CD4-positive, alpha-beta memory T cell (primary cell): Measurements from ENCODE around the gene IL32. TPM values are rescaled to one million over a fixed set of nuclear protein-coding genes. Genes with fewer than 3 reads are reported as not detected.

Source experiments
- CTCF ChIA-PET: fragments of 350-600 bp; sonication (Branson Sonifier 250); formaldehyde crosslinking; loops from one replicate; lab custom pipeline; 2021; ENCODE audit warnings: inconsistent platforms; ENCODE audit not compliant: partially characterized antibody; lab: Charles Lee
- POLR2A ChIA-PET: fragments of 350-600 bp; sonication (Branson Sonifier 250); formaldehyde crosslinking; loops from one replicate; lab custom pipeline; 2021; ENCODE audit not compliant: partially characterized antibody; lab: Charles Lee
- DNase-seq, 5 donors: peaks; one replicate each; pipeline versions ENCODE4 v3.0.0 to v3.0.0-alpha.2; 2020 to 2022; ENCODE audit warnings: mixed read lengths in 1 of 5
- H3K27ac ChIP-seq: one replicate; pipeline ENCODE4 v1.7.0; 2013; ENCODE audit warnings: low read depth, low read length
- H3K27me3 ChIP-seq: 2 replicates; pipeline ENCODE4 v1.7.0; 2013; ENCODE audit warnings: mild to moderate bottlenecking, low read length, moderate library complexity; ENCODE audit not compliant: insufficient read depth
- H3K36me3 ChIP-seq: 2 replicates; pipeline ENCODE4 v1.7.0; 2013; ENCODE audit warnings: mild to moderate bottlenecking, low read length, moderate library complexity; ENCODE audit not compliant: insufficient read depth
- H3K4me1 ChIP-seq: 2 replicates; pipeline ENCODE4 v1.7.0; 2013; ENCODE audit warnings: mild to moderate bottlenecking, low read length, moderate library complexity; ENCODE audit not compliant: insufficient read depth
- H3K4me3 ChIP-seq, 2 donors: one replicate each; pipeline ENCODE4 v1.7.0; 2013; ENCODE audit warnings: low read length in 2 of 2, mild to moderate bottlenecking in 1 of 2
- H3K9me3 ChIP-seq, 2 donors: one replicate each; pipeline ENCODE4 v1.7.0; 2013; ENCODE audit warnings: low read length in 2 of 2, control low read depth in 1 of 2; ENCODE audit not compliant: control insufficient read depth in 1 of 2
- H3K27ac Mint-ChIP-seq, 7 donors: one replicate each; pipeline ENCODE4 v1.8.0; 2020 to 2021; ENCODE audit warnings: mixed read lengths in 7 of 7, mild to moderate bottlenecking in 6 of 7, inconsistent platforms in 3 of 7, moderate library complexity in 3 of 7
- H3K27me3 Mint-ChIP-seq, 2 donors: one replicate each; pipeline ENCODE4 v1.8.0; 2020 to 2021; ENCODE audit warnings: mixed read lengths in 2 of 2
- H3K36me3 Mint-ChIP-seq, 2 donors: one replicate each; pipeline ENCODE4 v1.8.0; 2020 to 2021; ENCODE audit warnings: mixed read lengths in 2 of 2, inconsistent platforms in 1 of 2, mild to moderate bottlenecking in 1 of 2
- H3K4me1 Mint-ChIP-seq, 4 donors: one replicate each; pipeline ENCODE4 v1.8.0; 2020 to 2021; ENCODE audit warnings: mixed read lengths in 4 of 4, mild to moderate bottlenecking in 1 of 4
- H3K4me3 Mint-ChIP-seq, 8 donors: one replicate each; pipeline ENCODE4 v1.8.0; 2020 to 2021; ENCODE audit warnings: mixed read lengths in 8 of 8, mild to moderate bottlenecking in 7 of 8, moderate library complexity in 6 of 8, inconsistent platforms in 3 of 8
- H3K9me3 Mint-ChIP-seq, 8 donors: one replicate each; pipeline ENCODE4 v1.8.0; 2020 to 2021; ENCODE audit warnings: mixed read lengths in 8 of 8, mild to moderate bottlenecking in 5 of 8, inconsistent platforms in 3 of 8, moderate library complexity in 1 of 8
- intact Hi-C: fragments of 100-400 bp; cut with micrococcal nuclease; formaldehyde crosslinking; loops from one replicate; pipeline ENCODE4 v1.15.1; 2023
- polyA plus RNA-seq, 2 donors: library from polyadenylated mRNA; unstranded; fragments of 300-500 nt; fragmentation: Illumina TruSeq; gene quantifications; one replicate each; pipeline ENCODE4 v1.2.3, GENCODE V29; 2021
- total RNA-seq, 2 experiments: library from RNA; stranded (reverse); gene quantifications; one replicate each; pipeline ENCODE4 v1.2.3, GENCODE V29; 2021

Gene IL32
- total and polyA plus RNA-seq, 4 experiments from 2014 or later = 752 to 3,174 (median 1,961) TPM

DNA sequence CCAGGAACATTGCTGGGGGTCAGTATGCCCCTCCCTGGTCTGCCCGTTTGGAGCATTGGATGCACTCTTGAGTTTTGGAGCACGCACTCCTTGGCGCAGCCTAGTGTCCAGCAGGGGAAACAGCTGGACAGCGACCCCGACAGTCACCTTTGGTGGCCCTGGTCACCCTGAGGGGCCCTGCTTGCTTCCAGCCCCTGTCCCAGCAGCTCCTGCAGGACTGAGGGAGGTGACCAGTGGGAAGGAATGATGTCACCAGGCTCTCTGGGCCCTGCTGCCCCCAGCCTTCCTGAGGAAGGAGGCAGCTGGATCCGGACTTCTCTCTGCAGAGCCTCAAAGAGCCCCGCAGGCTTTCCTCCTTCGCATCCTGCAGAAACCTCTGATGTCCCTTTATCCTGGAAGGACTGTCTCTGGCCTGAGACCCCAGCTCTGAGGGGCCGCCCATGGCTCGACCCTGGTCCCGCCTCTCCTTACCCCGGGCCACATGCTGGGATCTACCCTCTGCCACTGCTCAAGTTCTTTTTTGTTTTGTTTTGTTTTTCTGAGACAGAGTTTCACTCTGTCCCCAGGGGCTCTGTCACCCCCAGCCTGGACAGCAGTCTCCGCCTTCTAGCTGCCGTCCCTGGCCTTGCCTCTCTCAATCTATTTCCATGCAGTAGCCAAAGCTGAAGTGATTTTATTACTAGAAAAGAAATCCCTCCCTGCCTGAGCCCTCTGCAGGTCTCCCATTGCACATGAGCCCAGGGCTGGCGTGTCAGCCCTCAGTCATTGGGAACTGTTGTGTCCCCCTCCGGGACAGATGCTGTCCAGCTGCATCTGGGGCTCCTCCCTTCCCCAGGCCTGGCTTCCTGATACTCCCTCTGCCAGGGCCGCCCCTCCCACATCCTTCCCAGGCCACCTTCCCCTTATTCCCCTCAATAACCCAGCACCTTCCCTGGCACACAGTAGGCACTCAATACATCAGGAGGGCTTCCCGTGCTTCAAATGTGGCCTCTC is 22.1 kb downstream of the IL32 start:
- ChIA-PET POLR2A (interaction anchor here (1.3 to 5.2 kb wide), 5 partner anchors 11 to 42 kb away, joined by 3 to 75 read pairs (median 7); partner anchors contain the start of gene IL32), CTCF (interaction anchor here (0.7 to 17.5 kb wide), 7 partner anchors 10 to 59 kb away, joined by 3 to 249 read pairs (median 7); partner anchors contain the start of gene IL32)
- no peak for DNase-seq
- H3K27ac ChIP-seq = peak overlapping the region; percentile 10
- no peaks in the 10 kb centered on the region for H3K27me3 ChIP-seq
- peak overlapping the region in 5 of 7 donors; percentile 72 to 85 (median 77) for H3K27ac Mint-ChIP-seq
- intact Hi-C loops = no loop called here
- peaks cover 39% of the 10 kb centered on the region for H3K4me1 ChIP-seq
- no peaks in the 10 kb centered on the region for H3K9me3 ChIP-seq
- H3K9me3 Mint-ChIP-seq = no peaks in the 10 kb centered on the region
- peak overlapping the region; percentile 10 to 83 (median 64) for H3K4me3 Mint-ChIP-seq
- H3K36me3 ChIP-seq = no peaks in the 10 kb centered on the region
- no peaks in the 10 kb centered on the region for H3K27me3 Mint-ChIP-seq
- peaks cover 22 to 71% (median 38%) of the 10 kb centered on the region in 4 donors for H3K4me1 Mint-ChIP-seq
- H3K36me3 Mint-ChIP-seq = no peaks in the 10 kb centered on the region
- no peak overlapping the region for H3K4me3 ChIP-seq

DNA sequence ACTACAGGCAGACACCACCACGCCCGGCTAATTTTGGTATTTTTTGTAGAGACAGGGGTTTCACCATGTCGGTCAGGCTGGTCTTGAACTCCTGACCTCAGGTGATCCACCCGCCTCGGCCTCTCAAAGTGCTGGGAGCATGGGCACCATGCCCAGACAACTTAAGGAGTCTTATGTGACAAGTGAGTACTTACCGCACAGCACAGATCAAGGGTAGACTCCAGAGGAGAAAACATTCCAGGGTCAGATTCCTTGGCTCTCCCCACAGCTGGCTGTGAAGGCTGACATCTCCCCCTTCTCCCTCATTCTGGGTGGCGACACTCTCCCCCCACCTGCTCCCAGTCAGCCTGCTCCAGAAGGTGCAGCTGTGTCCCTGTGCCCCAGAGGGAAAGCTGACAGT is 23.0 kb downstream of the IL32 start:
- H3K4me3 Mint-ChIP-seq = peak overlapping the region in 3 of 8 donors; percentile 22 to 68 (median 60)
- peak overlapping the region in 4 of 7 donors; percentile 13 to 88 (median 45) for H3K27ac Mint-ChIP-seq
- intact Hi-C loops = no loop called here
- H3K4me3 ChIP-seq = no peak overlapping the region
- POLR2A ChIA-PET = interaction anchor here (0.9 to 5.2 kb wide), 2 partner anchors 12 to 13 kb away, joined by 3 to 75 read pairs; no protein-coding TSS in a partner anchor
- CTCF ChIA-PET = interaction anchor here (0.6 to 17.5 kb wide), 7 partner anchors 9 to 60 kb away, joined by 3 to 249 read pairs (median 7); partner anchors contain the start of gene IL32
- peaks cover 20 to 61% (median 35%) of the 10 kb centered on the region in 4 donors for H3K4me1 Mint-ChIP-seq
- H3K27ac ChIP-seq = no peak overlapping the region
- no peaks in the 10 kb centered on the region for H3K27me3 ChIP-seq
- no peaks in the 10 kb centered on the region for H3K9me3 ChIP-seq
- H3K4me1 ChIP-seq = peaks cover 39% of the 10 kb centered on the region
- H3K36me3 ChIP-seq = no peaks in the 10 kb centered on the region
- no peak for DNase-seq
- no peaks in the 10 kb centered on the region for H3K9me3 Mint-ChIP-seq
- no peaks in the 10 kb centered on the region for H3K36me3 Mint-ChIP-seq
- no peaks in the 10 kb centered on the region for H3K27me3 Mint-ChIP-seq

DNA sequence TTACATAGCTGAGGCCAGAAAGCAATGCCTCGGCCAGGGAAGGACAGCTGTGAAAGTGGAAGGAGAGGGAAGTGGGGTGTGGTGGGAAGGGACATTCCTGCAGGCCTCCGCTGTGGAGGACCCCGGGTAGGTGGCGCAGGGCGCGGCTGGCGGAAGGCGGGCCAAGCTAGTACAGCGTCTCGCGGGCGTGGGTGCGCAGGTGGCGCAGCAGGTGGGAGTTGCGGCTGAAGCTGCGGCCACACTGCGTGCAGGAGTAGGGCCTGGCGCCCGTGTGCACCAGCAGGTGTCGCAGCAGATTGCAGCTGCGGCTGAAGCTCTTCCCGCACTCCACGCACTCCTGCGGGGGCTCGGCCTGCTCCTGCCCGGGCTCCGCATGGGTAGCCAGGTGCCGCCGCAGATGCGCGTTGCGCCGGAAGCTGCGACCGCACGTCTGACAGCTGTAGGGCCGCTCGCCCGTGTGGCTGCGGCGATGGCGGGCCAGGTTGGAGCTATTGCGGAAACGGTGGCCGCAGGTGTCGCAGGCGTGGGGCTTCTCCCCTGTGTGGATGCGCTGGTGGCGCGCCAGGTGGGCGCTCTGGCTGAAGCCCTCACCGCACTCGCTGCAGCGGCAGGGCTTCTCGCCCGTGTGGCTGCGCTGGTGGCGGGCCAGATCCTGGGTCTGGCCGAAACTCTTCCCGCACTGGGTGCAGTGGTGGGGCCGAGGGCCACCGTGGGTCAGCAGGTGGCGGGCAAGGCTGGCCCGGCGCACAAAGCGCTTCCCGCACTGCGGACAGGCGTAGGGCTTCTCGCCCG is 23.7 kb downstream of the IL32 start:
- no peaks in the 10 kb centered on the region for H3K27me3 Mint-ChIP-seq
- no peaks in the 10 kb centered on the region for H3K36me3 Mint-ChIP-seq
- H3K4me3 ChIP-seq = no peak overlapping the region
- ChIA-PET CTCF (interaction anchor here (0.6 to 17.5 kb wide), 8 partner anchors 8 to 61 kb away, joined by 3 to 249 read pairs (median 9); partner anchors contain the start of gene IL32), POLR2A (interaction anchor here (0.9 to 5.2 kb wide), 4 partner anchors 11 to 24 kb away, joined by 3 to 75 read pairs (median 4); partner anchors contain the start of gene IL32)
- H3K27ac ChIP-seq = no peak overlapping the region
- no peaks in the 10 kb centered on the region for H3K9me3 ChIP-seq
- H3K36me3 ChIP-seq = no peaks in the 10 kb centered on the region
- peaks cover 41% of the 10 kb centered on the region for H3K4me1 ChIP-seq
- peaks cover 18 to 56% (median 33%) of the 10 kb centered on the region in 4 donors for H3K4me1 Mint-ChIP-seq
- no peak overlapping the region for H3K4me3 Mint-ChIP-seq
- no peaks in the 10 kb centered on the region for H3K27me3 ChIP-seq
- intact Hi-C loops = no loop called here
- no peak for DNase-seq
- no peaks in the 10 kb centered on the region for H3K9me3 Mint-ChIP-seq
- H3K27ac Mint-ChIP-seq = peak overlapping the region in 3 of 7 donors; percentile 27 to 63 (median 35)

DNA sequence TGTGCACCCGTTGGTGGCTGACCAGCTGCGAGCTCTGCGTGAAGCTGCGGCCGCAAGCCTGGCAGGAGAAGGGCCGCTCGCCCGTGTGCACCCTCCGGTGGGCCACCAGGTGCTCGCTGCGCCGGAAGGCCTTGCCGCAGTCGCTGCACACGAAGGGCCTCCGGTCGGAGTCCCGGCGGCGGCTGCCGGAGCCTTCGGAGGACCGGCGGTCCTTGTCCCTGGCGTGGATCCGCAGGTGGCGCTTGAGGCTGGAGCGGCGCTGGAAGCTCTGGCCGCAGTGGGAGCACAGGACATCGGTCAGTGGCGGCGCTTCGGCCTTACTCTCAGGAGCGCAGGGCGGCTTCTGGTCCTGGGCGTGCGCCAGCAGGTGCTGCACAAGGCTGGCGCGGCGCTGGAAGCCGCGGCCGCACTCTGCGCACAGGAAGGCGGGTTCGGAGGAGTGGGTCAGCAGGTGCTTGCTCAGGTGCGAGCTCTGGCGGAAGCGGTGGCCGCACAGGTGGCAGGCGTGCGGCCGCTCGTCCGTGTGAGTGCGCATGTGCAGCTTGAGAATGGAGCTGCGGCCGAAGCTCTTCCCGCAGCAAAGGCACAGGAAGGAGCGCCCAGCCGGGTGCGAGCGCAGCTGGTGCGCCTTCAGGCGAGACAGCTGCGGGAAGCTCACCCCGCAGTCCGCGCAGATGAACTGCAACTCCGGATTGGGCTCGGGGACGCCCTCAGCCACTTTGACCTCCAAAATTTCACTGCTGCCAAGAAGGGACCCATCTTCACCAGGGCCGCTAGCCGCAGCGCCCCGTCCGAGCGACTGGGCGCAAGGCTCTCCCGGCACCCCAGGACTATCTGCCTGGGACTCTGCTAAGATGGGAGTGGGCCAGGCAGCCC is 24.5 kb downstream of the IL32 start:
- intact Hi-C loops = no loop called here
- CTCF ChIA-PET = interaction anchor here (1.4 to 17.8 kb wide), 7 partner anchors 11 to 62 kb away, joined by 3 to 376 read pairs (median 15); partner anchors contain the start of genes IL32 and ZNF213
- no peaks in the 10 kb centered on the region for H3K27me3 ChIP-seq
- no peaks in the 10 kb centered on the region for H3K9me3 Mint-ChIP-seq
- H3K27ac Mint-ChIP-seq = peak overlapping the region in 1 of 7 donors; percentile 22
- H3K27ac ChIP-seq = no peak overlapping the region
- H3K4me3 Mint-ChIP-seq = no peak overlapping the region
- no peak overlapping the region for H3K4me3 ChIP-seq
- POLR2A ChIA-PET = interaction anchor here (0.7 to 5.2 kb wide), 7 partner anchors 10 to 25 kb away, joined by 3 to 75 read pairs (median 3); partner anchors contain the start of gene IL32
- peaks cover 19 to 57% (median 35%) of the 10 kb centered on the region in 4 donors for H3K4me1 Mint-ChIP-seq
- no peaks in the 10 kb centered on the region for H3K36me3 ChIP-seq
- no peak for DNase-seq
- H3K4me1 ChIP-seq = peaks cover 50% of the 10 kb centered on the region
- H3K9me3 ChIP-seq = no peaks in the 10 kb centered on the region
- H3K36me3 Mint-ChIP-seq = no peaks in the 10 kb centered on the region
- H3K27me3 Mint-ChIP-seq = no peaks in the 10 kb centered on the region

DNA sequence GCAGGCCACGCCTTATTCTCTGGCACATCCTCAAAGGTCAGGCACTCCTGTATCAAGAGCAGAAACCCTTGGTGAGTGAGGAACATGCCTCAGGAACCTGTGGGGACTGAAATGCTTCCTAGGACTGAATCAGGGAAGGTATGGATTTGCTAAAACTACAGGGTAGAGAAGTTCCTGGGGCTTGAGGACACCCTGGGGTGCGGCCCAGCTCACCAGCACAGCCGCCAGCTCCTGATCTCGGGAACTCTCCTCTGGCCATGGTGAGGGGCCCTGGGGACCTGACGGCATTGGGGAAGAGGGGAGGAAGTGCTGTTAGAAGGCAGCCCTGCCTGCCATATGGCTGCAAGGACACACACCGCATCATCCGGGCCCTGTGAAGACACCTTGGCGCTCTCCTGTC is 26.1 kb downstream of the IL32 start:
- H3K4me1 Mint-ChIP-seq = peaks cover 15 to 55% (median 37%) of the 10 kb centered on the region in 4 donors
- CTCF ChIA-PET = interaction anchor here (1.1 to 17.8 kb wide), 8 partner anchors 10 to 77 kb away, joined by 3 to 376 read pairs (median 8); partner anchors contain the start of genes IL32 and ZNF213

DNA sequence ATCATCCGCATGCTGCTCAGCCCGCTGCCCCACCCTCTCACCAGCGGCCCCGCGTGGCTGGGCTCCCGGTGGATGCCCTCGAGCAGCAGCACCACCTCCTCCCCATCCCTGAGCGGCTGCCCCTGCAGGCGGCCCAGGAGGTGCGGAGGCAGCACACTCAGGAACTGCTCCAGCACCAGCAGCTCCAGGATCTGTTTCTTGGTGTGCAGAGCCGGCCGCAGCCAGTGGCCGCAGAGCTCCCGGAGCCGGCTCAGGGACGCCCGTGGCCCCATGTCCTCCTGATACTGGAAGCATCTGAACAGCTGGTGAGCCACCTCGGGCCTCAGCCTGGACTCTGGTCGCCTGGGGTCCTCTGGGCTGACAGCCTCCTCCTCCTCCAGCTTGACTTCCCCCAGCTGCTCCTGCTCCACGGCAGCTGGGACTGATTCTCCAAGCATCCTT is 27.1 kb downstream of the IL32 start:
- no peaks in the 10 kb centered on the region for H3K36me3 Mint-ChIP-seq
- peak overlapping the region in 1 of 7 donors; percentile 35 for H3K27ac Mint-ChIP-seq
- Histone ChIP-seq H3K36me3 (no peaks in the 10 kb centered on the region), H3K4me1 (peaks cover 48% of the 10 kb centered on the region), H3K9me3 (no peaks in the 10 kb centered on the region), H3K27ac (no peak overlapping the region), H3K4me3 (no peak overlapping the region), H3K27me3 (no peaks in the 10 kb centered on the region)
- intact Hi-C loops = no loop called here
- ChIA-PET POLR2A (interaction anchor here (1.0 to 4.4 kb wide), 6 partner anchors 16 to 42 kb away, joined by 3 to 37 read pairs (median 6); partner anchors contain the start of gene ZNF213), CTCF (interaction anchor here (1.0 to 17.8 kb wide), 6 partner anchors 10 to 75 kb away, joined by 3 to 376 read pairs (median 9); partner anchors contain the start of genes IL32 and ZNF213)
- peaks cover 16 to 54% (median 40%) of the 10 kb centered on the region in 4 donors for H3K4me1 Mint-ChIP-seq
- no peak overlapping the region for H3K4me3 Mint-ChIP-seq
- no peak for DNase-seq
- H3K9me3 Mint-ChIP-seq = no peaks in the 10 kb centered on the region
- H3K27me3 Mint-ChIP-seq = no peaks in the 10 kb centered on the region

More for the DNA sequence above, 26.1 kb downstream of the IL32 start:
- DNase-seq = no peak
- H3K27me3 ChIP-seq = no peaks in the 10 kb centered on the region
- intact Hi-C loops = no loop called here
- H3K4me3 Mint-ChIP-seq = no peak overlapping the region
- H3K36me3 Mint-ChIP-seq = no peaks in the 10 kb centered on the region
- peaks cover 57% of the 10 kb centered on the region for H3K4me1 ChIP-seq
- H3K27ac Mint-ChIP-seq = peak overlapping the region in 2 of 7 donors; percentile 20 to 66
- H3K36me3 ChIP-seq = no peaks in the 10 kb centered on the region
- no peaks in the 10 kb centered on the region for H3K27me3 Mint-ChIP-seq
- H3K27ac ChIP-seq = no peak overlapping the region
- POLR2A ChIA-PET = interaction anchor here (1.1 to 4.4 kb wide), 4 partner anchors 15 to 35 kb away, joined by 3 to 37 read pairs (median 5); no protein-coding TSS in a partner anchor
- H3K4me3 ChIP-seq = no peak overlapping the region
- H3K9me3 ChIP-seq = no peaks in the 10 kb centered on the region
- H3K9me3 Mint-ChIP-seq = no peaks in the 10 kb centered on the region
